Measurements from ENCODE around the gene CA5A.

The CA5A gene

GRCh38 chr16:87845807-87846619 lies 90.3 kb downstream of the CA5A start:
- no peak for DNase-seq

- DNase-seq, result no peak
Observed at GRCh38 chr16:87845213-87845612, 91.1 kb downstream of the CA5A start.

DNA sequence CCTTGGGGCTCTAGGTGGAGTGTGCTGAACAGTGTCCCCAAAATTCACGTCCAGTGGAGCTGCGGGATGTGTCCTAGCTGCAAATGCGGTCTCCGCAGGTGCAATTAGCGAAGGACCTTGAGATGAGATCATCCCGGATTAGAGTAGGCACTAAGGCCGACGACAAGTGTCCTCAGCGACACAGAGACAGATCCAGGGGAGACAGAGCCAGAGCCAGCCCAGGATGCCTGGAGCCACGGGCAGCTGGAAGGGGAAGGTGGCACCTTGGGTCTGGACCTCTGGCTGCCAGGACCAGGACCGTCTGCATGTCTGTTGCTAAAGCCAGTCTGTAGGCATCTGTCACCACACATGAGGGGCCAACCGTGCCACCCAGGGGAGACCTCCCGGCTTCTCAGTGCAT lies 91.5 kb downstream of the CA5A start:
- DNase-seq, result no peak

GRCh38 chr16:87844120-87844733 lies 92.1 kb downstream of the CA5A start:
- DNase-seq, result no peak

- no peak for DNase-seq
Observed at GRCh38 chr16:87843678-87844105, 92.6 kb downstream of the CA5A start.

DNA sequence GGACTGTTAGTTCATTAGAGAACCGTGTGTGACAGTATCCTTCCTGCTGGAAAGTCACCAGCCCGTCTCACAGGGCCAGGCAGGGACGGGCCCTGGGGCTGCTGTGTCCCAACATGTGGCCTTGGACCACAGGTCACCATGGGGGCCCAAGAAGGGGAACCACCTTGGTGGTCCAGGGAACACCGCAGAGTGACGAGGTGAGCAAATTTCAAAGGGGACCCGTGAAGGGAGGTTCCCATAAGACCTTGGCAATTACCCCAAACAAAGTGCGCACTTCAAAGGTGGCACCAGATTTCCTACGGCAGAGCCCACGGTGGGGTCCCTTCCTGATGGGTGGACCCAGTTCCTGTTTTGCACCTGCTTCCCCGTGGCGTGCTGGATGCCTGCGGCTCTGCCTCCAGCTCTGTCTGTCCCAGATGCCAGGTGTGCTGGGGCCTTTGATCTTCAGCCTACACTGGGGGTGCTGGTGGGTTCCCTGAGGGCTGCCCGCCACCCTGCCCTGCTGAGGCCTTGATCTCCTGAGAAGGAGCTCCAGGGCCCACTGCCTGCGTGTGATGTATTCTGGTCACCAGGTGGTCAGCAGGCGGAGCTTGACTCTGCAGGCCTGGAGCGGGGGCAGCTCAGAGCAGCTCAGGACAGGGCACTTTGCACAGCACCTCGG lies 94.0 kb downstream of the CA5A start:
- DNase-seq, result no peak

DNA sequence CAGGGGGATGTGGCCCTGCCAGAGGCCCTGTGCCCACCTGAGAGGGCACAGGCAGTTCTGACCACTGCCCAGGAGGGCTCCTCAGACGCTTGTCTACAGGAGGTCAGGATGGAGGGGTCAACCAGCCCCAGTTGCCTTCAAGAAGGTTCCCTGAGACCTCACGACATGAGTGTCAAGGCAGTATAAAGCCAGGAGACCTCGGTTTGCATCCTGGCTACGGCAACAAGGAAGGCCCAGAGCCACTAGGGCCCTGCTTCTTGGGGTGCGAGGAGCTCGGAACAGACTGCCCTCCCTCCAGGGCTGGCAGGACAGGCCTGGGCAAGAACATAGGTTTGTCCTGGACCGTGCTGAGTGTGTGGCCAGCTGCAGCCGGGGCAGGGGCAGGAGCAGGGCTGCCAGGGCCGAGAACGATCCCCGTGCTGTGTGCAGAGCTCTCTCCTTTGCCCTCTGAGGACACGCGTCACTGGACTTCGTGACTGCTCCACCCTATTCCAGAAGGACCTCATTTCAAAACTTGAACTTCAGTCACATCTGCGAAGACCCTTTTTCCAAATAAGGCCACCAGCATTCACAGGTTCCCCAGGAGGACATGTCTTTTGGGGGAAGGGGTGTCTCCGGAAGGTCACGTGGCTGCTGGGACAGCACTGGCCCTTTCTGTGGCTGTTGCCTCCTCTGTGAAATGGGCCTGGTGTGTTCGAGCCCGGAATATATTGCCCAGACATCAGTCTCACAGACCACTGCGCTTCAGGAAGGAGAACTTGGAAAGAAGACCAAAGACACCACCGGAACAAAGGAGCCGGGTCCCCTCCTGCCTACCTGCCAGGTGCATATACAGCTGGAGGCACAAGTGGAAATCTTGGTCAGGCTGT lies 94.8 kb downstream of the CA5A start:
- no peak for DNase-seq

DNA sequence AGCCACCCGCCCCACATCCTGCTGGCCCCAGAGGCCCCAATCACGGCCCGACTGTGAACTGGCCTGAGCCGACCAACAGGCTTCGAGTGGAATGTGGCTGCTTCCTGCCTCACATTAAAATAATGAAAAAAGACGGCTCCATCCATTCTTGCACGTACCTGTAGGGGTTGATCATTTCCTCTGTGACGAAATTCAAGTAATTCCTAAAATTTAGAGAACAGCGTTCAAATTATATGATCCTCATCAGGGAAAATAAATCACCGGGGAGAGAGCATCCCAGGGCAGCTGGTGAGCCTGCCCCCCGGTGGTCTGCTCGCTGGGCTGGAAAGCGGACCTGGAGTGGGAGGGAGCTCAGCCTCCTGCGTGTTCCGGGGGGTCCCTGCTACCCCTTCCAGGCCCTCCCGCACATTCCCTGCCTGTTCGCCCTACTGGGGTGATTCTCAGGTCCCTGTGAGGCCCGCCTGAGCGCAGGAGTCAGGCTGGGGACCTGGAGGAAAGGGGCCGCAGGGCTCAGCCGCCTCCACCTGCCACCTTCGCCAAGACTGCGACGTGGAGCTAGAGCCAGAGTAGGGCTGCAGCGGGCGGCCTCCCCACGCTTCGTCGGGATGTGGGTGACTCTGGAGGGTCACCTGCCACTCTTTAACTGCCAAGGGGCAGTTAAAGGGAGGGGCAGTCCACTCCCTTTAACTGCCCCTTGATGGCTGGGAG lies 95.9 kb downstream of the CA5A start:
- no peak for DNase-seq

GRCh38 chr16:87839542-87840270 lies 96.6 kb downstream of the CA5A start:
- DNase-seq, result no peak

DNA sequence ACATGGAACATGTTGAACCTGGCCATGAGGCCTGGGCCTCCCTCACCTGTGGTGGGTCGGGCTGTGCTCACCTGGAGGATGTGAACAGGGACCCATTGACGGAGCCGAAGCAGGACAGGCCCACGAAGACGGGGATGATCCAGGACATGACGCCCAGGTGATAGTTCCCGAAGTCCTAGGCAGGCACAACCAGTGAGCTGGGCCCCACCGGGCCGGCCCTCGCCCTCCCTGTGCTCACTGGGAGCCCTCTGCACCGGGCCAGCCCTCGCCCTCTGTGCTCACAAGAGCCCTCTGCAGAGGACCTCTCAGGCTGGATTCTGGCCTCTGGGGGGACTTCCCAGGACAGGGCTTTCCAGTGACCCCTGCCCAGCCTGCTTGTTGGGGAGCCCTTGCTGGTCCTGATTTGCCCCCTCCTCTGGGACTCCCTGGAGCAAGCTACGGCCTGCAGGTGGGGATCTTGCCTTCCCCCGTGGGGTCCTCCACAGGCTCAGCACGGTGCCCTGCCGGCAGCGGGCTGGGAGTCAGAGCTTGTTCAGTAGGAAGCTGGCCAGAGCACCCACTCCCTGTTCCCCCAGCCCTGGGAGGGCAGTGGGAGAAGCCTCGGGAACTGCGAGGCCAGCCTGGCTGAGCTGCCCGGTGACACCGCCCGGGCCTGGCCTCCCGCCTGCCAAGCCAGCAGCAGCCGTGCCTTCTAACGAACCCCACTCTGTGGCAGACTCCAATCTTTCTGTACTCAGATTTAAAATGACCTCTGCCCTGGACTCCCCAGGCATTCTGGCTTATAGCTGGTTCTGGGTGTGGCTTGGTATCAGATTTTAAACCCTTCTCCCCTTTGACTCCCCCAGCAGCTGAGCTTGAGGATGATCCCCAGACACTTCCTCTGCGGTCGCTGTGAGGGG lies 97.4 kb downstream of the CA5A start:
- DNase-seq, result no peak

Measured in CD4-positive, alpha-beta T cell treated with Interferon gamma for 1 hour (primary cell).